GM19025 (cell line): ENCODE data around the gene TXLNB.
"Not testable (repeated sequence)": the region's sequence is repeated elsewhere in the genome, so short reads cannot be mapped to it uniquely, and the experiment has no call there.

ENCODE experiments used
- ATAC-seq: cut with Tn5 transposase; IDR thresholded peaks from one replicate; pipeline ENCODE4 v1.9.1; 2021; ENCODE audit warnings: mild to moderate bottlenecking, low read depth, moderate library complexity; ENCODE audit not compliant: unreplicated experiment

The TXLNB gene

GRCh38 chr6:139240161-139241010 is 51.4 kb downstream of the TXLNB start:
- no peak for ATAC-seq

GRCh38 chr6:139239064-139239463 is 52.7 kb downstream of the TXLNB start:
- ATAC-seq, result no peak

- ATAC-seq, result no peak
Measured at GRCh38 chr6:139236105-139236504, 55.7 kb downstream of the TXLNB start.

GRCh38 chr6:139235661-139236060 is 56.1 kb downstream of the TXLNB start:
- no peak for ATAC-seq

GRCh38 chr6:139234193-139234592 is 57.6 kb downstream of the TXLNB start:
- not testable (repeated sequence) for ATAC-seq

GRCh38 chr6:139231206-139231605 is 60.6 kb downstream of the TXLNB start:
- ATAC-seq, result no peak

GRCh38 chr6:139230391-139230840 is 61.4 kb downstream of the TXLNB start:
- ATAC-seq, result no peak

GRCh38 chr6:139228387-139228786 is 63.4 kb downstream of the TXLNB start:
- ATAC-seq, result not testable (repeated sequence)

GRCh38 chr6:139219746-139220145 is 72.1 kb downstream of the TXLNB start:
- no peak for ATAC-seq

- ATAC-seq, result peak; percentile 100
Measured at GRCh38 chr6:139219271-139219729, 72.5 kb downstream of the TXLNB start.

GRCh38 chr6:139212460-139212859 is 79.3 kb downstream of the TXLNB start:
- not testable (repeated sequence) for ATAC-seq

- ATAC-seq, result not testable (repeated sequence)
Measured at GRCh38 chr6:139210766-139211165, 81.0 kb downstream of the TXLNB start.

GRCh38 chr6:139205843-139206242 is 86.0 kb downstream of the TXLNB start:
- ATAC-seq, result no peak

GRCh38 chr6:139204978-139205377 is 86.8 kb downstream of the TXLNB start:
- ATAC-seq, result no peak

GRCh38 chr6:139201378-139201777 is 90.4 kb downstream of the TXLNB start:
- no peak for ATAC-seq

- no peak for ATAC-seq
Measured at GRCh38 chr6:139198529-139199288, 93.1 kb downstream of the TXLNB start.

- ATAC-seq, result no peak
Measured at GRCh38 chr6:139194740-139195139, 97.1 kb downstream of the TXLNB start.
